Measurements from ENCODE around the gene EPHB2. TPM values are rescaled to one million over a fixed set of nuclear protein-coding genes. Genes with fewer than 3 reads are reported as not detected.

Gene EPHB2
- total and polyA plus RNA-seq, 2 of the 8 experiments (the other 6 are each of a cell fraction or from before 2014, with no cell fraction given) = 15.8 to 17.2 TPM

DNA sequence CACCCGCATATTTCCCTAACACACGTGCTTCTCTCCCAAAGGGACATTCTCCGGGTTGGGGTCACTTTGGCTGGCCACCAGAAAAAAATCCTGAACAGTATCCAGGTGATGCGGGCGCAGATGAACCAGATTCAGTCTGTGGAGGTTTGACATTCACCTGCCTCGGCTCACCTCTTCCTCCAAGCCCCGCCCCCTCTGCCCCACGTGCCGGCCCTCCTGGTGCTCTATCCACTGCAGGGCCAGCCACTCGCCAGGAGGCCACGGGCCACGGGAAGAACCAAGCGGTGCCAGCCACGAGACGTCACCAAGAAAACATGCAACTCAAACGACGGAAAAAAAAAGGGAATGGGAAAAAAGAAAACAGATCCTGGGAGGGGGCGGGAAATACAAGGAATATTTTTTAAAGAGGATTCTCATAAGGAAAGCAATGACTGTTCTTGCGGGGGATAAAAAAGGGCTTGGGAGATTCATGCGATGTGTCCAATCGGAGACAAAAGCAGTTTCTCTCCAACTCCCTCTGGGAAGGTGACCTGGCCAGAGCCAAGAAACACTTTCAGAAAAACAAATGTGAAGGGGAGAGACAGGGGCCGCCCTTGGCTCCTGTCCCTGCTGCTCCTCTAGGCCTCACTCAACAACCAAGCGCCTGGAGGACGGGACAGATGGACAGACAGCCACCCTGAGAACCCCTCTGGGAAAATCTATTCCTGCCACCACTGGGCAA, 202.9 kb downstream of the EPHB2 start:
- Histone ChIP-seq H3K4me2 (ENCODE audit: insufficient read depth in 1 of 2, low read depth in 2 of 2, low read length in 2 of 2) (no peak overlapping the region), H3K14ac (ENCODE audit: insufficient read length) (no peak overlapping the region), H2BK5ac (ENCODE audit: low read depth, low read length) (no peak overlapping the region), H3K23ac (ENCODE audit: insufficient read length) (no peak overlapping the region), H2AK5ac (ENCODE audit: low read depth, low read length) (no peak overlapping the region), H2BK12ac (ENCODE audit: low read depth, low read length) (no peak overlapping the region), H3K23me2 (ENCODE audit: low read depth, low read length) (no peaks in the 10 kb centered on the region), H3K4me3 (ENCODE audit: extremely low read depth in 1 of 4, insufficient read depth in 2 of 4, low read depth in 3 of 4, low read length in 4 of 4) (no peak overlapping the region), H2BK20ac (ENCODE audit: low read length) (no peak overlapping the region), H2BK120ac (replicated peaks; ENCODE audit: low read depth, low read length) (no peak overlapping the region), H4K20me1 (replicated peaks in 1 of 2; ENCODE audit: control insufficient read depth in 1 of 2, insufficient read depth in 2 of 2, low read length in 2 of 2) (peaks cover 2 to 3% of the 10 kb centered on the region in 2 experiments), H3K36me3 (ENCODE audit: control insufficient read depth in 2 of 4, insufficient read depth in 4 of 4, low read length in 3 of 4) (peaks cover 0 to 6% (median 0%) of the 10 kb centered on the region in 4 experiments; a peak in 1 of 8 replicates), H3K4ac (replicated peaks; ENCODE audit: insufficient read length, low read depth, low read length) (no peak overlapping the region), H4K5ac (ENCODE audit: insufficient read length, low read depth, low read length) (no peak overlapping the region), H3K79me1 (ENCODE audit: low read depth, low read length) (0 out of 2 replicates have a peak, but pooled peaks cover 2% of the 10 kb centered on the region), H3K27ac (ENCODE audit: low read depth, low read length) (no peak overlapping the region), H4K8ac (ENCODE audit: extremely low read depth, insufficient read depth, low read length) (no peak overlapping the region), H2AFZ (ENCODE audit: low read length) (no peak overlapping the region), H3K56ac (replicated peaks; ENCODE audit: insufficient read length, low read depth, low read length) (no peak overlapping the region), H3K9ac (replicated peaks in 1 of 4; ENCODE audit: extremely low read depth in 1 of 4, low read depth in 3 of 4, low read length in 3 of 4) (no peak overlapping the region), H3K79me2 (ENCODE audit: control insufficient read depth in 1 of 2, insufficient read depth in 2 of 2, low read length in 2 of 2) (no peaks in the 10 kb centered on the region), H3K27me3 (replicated peaks in 1 of 4; ENCODE audit: control insufficient read depth in 3 of 4, extremely low read depth in 1 of 4, insufficient read depth in 3 of 4, low read length in 3 of 4) (no peaks in the 10 kb centered on the region), H4K91ac (replicated peaks; ENCODE audit: insufficient read length, low read length) (no peak overlapping the region), H3K4me1 (replicated peaks in 1 of 4; ENCODE audit: control insufficient read depth in 3 of 4, insufficient read depth in 4 of 4, low read length in 3 of 4) (no peaks in the 10 kb centered on the region), H3K9me3 (ENCODE audit: insufficient read depth in 2 of 2, low read depth in 1 of 2, low read length in 1 of 2) (no peaks in the 10 kb centered on the region), H2BK15ac (ENCODE audit: low read length) (no peak overlapping the region), H3K18ac (ENCODE audit: extremely low read depth, low read length) (no peak overlapping the region)
- DNase-seq (ENCODE audit: low read depth in 1 of 2, low spot score in 2 of 2) = no peak
- FAIRE-seq = no peak
- ChIA-PET POLR2A (ENCODE audit: partially characterized antibody) (no interaction called here), CTCF (ENCODE audit: partially characterized antibody) (interaction anchor here (0.7 to 1.4 kb wide), 3 partner anchors 17 to 239 kb away, joined by 3 read pairs; no protein-coding TSS in a partner anchor)
- TF ChIP-seq ASH2L (IDR thresholded peaks at IDR 0.05; ENCODE audit: low read length) = no peak
- no peak for TF ChIP-seq NRF1 (IDR thresholded peaks at IDR 0.05; ENCODE audit: low read depth, low read length)
- TF ChIP-seq EGR1 (IDR thresholded peaks at IDR 0.05; ENCODE audit: borderline replicate concordance, low read depth, low read length) = peak; percentile 93
- TF ChIP-seq FOSL1 (IDR thresholded peaks at IDR 0.05; ENCODE audit: insufficient read depth, low read depth, low read length) = 0 out of 2 replicates have a peak, but pooled peaks have one; percentile 46
- no peak for TF ChIP-seq SUZ12 (IDR thresholded peaks at IDR 0.05; ENCODE audit: low read length)
- TF ChIP-seq TCF12 (IDR thresholded peaks at IDR 0.05; ENCODE audit: low read depth, low read length) = no peak
- WGBS, 2 experiments (ENCODE audit: extremely low coverage in 1 of 2, insufficient coverage in 1 of 2, insufficient read length in 1 of 2, insufficient replicate concordance in 2 of 2, low coverage in 1 of 2, low lambda C conversion rate in 2 of 2, missing lambda C conversion rate in 1 of 2) = 87% methylated on average over 24 of the region's 24 CpGs; no CpG with 5 or more reads in 1 of the 2 experiments
